HepG2 (cell line): Measurements from ENCODE around the gene LRRC15. TPM values are rescaled to one million over a fixed set of nuclear protein-coding genes. Genes with fewer than 3 reads are reported as not detected.

ENCODE experiments used
- CENPX ChIP-seq: sonication (generic); formaldehyde crosslinking; IDR thresholded peaks from 2 replicates; pipeline ENCODE4 v1.9.0; 2021; ENCODE audit warnings: mild to moderate bottlenecking, missing genetic modification reagents, moderate library complexity
- ELK4 ChIP-seq: sonication (generic); formaldehyde crosslinking; IDR thresholded peaks from 2 replicates; pipeline ENCODE4 v1.9.0; 2021; ENCODE audit warnings: missing genetic modification reagents, borderline replicate concordance
- EZH2 ChIP-seq: conservative IDR thresholded peaks from 2 replicates; pipeline ENCODE4 v1.6.1; 2012; ENCODE audit warnings: mild to moderate bottlenecking, low read depth, low read length, moderate library complexity
- FOXP1 ChIP-seq, 2 experiments: fragments of 450-650 bp in 1 of 2; IDR thresholded peaks; 2 replicates each; pipeline ENCODE4 v1.6.1; 2017 to 2018; ENCODE audit warnings: antibody characterized with exemption in 1 of 2
- GABPA ChIP-seq, 2 experiments: IDR thresholded peaks; 2 replicates each; pipeline ENCODE4 v1.6.1; 2011 to 2016; ENCODE audit warnings: low read depth in 2 of 2, low read length in 1 of 2, missing biosample characterization in 1 of 2, missing genetic modification characterization in 1 of 2
- HIC2 ChIP-seq: sonication (generic); formaldehyde crosslinking; IDR thresholded peaks from 2 replicates; pipeline ENCODE4 v1.9.0; 2022; ENCODE audit warnings: low read depth, missing genetic modification reagents
- JUN ChIP-seq: sonication (generic); formaldehyde crosslinking; IDR thresholded peaks from 2 replicates; pipeline ENCODE4 v1.4.0; 2020; ENCODE audit warnings: mild to moderate bottlenecking, missing genetic modification reagents
- MLX ChIP-seq: IDR thresholded peaks from 2 replicates; pipeline ENCODE4 v1.6.1; 2016
- SAP130 ChIP-seq: IDR thresholded peaks from 2 replicates; pipeline ENCODE4 v1.6.1; 2016; ENCODE audit warnings: low read depth
- SYNCRIP ChIP-seq: fragments of 200-400 bp; formaldehyde crosslinking; IDR thresholded peaks from 2 replicates; pipeline ENCODE4 v1.6.1; 2018; ENCODE audit warnings: mild to moderate bottlenecking, low read depth, low read length; ENCODE audit not compliant: insufficient read depth
- TEAD3 ChIP-seq: optimal IDR thresholded peaks from 2 replicates; pipeline ENCODE3; 2016; ENCODE audit warnings: borderline replicate concordance
- U2AF2 ChIP-seq: fragments of 200-400 bp; formaldehyde crosslinking; IDR thresholded peaks from 2 replicates; pipeline ENCODE4 v1.6.1; 2017; ENCODE audit warnings: low read depth, mild to moderate bottlenecking, low read length
- ZNF446 ChIP-seq: sonication (generic); formaldehyde crosslinking; IDR thresholded peaks from 2 replicates; pipeline ENCODE4 v1.5.0; 2020; ENCODE audit warnings: mild to moderate bottlenecking, missing genetic modification reagents
- ZNF546 ChIP-seq: sonication (generic); formaldehyde crosslinking; conservative IDR thresholded peaks from 2 replicates; pipeline ENCODE4 v1.8.1; 2023; ENCODE audit warnings: mild to moderate bottlenecking, missing genetic modification reagents
- ZNF737 ChIP-seq: sonication (generic); formaldehyde crosslinking; IDR thresholded peaks from 2 replicates; pipeline ENCODE4 v1.5.0; 2020; ENCODE audit warnings: missing genetic modification reagents, mild to moderate bottlenecking, borderline replicate concordance
- polyA plus RNA-seq, 8 experiments: library from polyadenylated mRNA; depleted of rRNA in 3 of 8; stranded (reverse) in 7 of 8; unstranded in 1 of 8; fragments of >200 nt; fragmentation: Illumina TruSeq in 4 of 8; extraction: Trizol in 4 of 8; gene quantifications; 2 replicates each; pipeline versions ENCODE4 v1.2.1 to v1.2.3, GENCODE V29; 2011 to 2016; ENCODE audit warnings: low read depth in 4 of 8, missing spikeins in 1 of 8, mixed read lengths in 1 of 8; ENCODE audit not compliant: insufficient read depth in 1 of 8
- total RNA-seq, 5 experiments: library from RNA; depleted of rRNA; stranded (reverse); fragments of >200 nt; fragmentation: Illumina TruSeq; extraction: Trizol; gene quantifications; 2 replicates each; pipeline ENCODE4 v1.2.3, GENCODE V29; 2016; ENCODE audit warnings: low read depth in 1 of 5
- TF ChIP-seq, protein P1 (sequence below): sonication (generic); formaldehyde crosslinking; IDR thresholded peaks from 2 replicates; pipeline ENCODE4 v1.8.0; 2022; ENCODE audit warnings: mild to moderate bottlenecking, missing genetic modification reagents, borderline replicate concordance
- TF ChIP-seq, protein P2 (sequence below): sonication (generic); formaldehyde crosslinking; IDR thresholded peaks from 2 replicates; pipeline ENCODE4 v1.8.0; 2022; ENCODE audit warnings: missing genetic modification reagents, mild to moderate bottlenecking, moderate library complexity, borderline replicate concordance
- TF ChIP-seq, protein P3 (sequence below): sonication (generic); formaldehyde crosslinking; IDR thresholded peaks from 2 replicates; pipeline ENCODE4 v1.4.0; 2020; ENCODE audit warnings: low read depth, mild to moderate bottlenecking, missing genetic modification reagents

LRRC15 gene
- total and polyA plus RNA-seq, 2 of the 13 experiments (the other 11 are each of a cell fraction or from before 2014, with no cell fraction given): not detected

DNA sequence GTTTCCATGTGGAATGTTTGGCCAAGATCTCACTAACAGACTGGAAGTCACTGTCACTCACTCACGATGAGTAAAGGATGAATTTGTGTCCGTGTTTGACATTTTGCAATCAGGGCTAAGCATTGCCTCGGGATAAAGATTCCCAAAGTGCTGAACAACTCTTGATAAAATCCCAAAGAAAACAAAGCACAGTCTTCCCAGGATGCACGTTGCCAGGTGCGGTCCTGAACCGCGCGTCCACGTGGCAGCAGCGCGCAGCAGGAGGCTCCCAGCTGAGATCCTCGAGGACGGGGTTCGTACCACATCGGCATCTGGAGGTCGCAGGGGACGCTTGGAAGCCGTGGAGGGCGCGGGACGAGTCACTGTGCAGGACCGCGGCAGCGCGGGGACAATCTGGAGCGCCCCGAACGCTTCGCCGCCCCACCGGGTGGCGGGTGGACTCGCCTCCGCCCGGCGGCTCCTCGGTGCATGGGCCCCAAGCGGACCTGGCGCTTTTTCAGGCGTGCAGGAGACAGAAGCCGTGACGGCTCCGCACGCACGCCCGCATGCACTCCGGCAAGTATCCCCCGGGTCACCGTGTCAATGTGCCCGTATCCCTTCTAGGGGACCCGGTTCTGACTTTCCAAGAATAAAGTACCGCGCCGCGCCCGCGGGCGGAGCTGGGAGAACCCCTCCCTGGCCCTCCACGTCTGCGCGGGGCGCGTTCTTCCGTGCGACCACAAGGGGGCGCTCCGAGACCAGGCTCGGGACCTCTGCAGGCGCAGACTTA is 36.1 kb downstream of the LRRC15 start (continued):
- TF ChIP-seq JUN: no peak
- TF ChIP-seq, protein P1, sequence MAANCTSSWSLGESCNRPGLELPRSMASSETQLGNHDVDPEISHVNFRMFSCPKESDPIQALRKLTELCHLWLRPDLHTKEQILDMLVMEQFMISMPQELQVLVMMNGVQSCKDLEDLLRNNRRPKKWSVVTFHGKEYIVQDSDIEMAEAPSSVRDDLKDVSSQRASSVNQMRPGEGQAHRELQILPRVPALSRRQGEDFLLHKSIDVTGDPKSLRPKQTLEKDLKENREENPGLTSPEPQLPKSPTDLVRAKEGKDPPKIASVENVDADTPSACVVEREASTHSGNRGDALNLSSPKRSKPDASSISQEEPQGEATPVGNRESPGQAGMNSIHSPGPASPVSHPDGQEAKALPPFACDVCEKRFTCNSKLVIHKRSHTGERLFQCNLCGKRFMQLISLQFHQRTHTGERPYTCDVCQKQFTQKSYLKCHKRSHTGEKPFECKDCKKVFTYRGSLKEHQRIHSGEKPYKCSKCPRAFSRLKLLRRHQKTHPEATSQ (CRISPR knock-in tag): no peak
- TF ChIP-seq, protein P2, sequence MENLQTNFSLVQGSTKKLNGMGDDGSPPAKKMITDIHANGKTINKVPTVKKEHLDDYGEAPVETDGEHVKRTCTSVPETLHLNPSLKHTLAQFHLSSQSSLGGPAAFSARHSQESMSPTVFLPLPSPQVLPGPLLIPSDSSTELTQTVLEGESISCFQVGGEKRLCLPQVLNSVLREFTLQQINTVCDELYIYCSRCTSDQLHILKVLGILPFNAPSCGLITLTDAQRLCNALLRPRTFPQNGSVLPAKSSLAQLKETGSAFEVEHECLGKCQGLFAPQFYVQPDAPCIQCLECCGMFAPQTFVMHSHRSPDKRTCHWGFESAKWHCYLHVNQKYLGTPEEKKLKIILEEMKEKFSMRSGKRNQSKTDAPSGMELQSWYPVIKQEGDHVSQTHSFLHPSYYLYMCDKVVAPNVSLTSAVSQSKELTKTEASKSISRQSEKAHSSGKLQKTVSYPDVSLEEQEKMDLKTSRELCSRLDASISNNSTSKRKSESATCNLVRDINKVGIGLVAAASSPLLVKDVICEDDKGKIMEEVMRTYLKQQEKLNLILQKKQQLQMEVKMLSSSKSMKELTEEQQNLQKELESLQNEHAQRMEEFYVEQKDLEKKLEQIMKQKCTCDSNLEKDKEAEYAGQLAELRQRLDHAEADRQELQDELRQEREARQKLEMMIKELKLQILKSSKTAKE (CRISPR knock-in tag): peak; percentile 59; the same call in 1 of the 2 replicates
- TF ChIP-seq ZNF446 (CRISPR knock-in tag): peak; percentile 82; the same call in 1 of the 2 replicates
- no peak for TF ChIP-seq CENPX (CRISPR knock-in tag)
- TF ChIP-seq ELK4: no peak
- peak; percentile 62 for TF ChIP-seq TEAD3 (CRISPR knock-in tag)
- TF ChIP-seq SYNCRIP: no peak
- TF ChIP-seq ZNF546 (CRISPR knock-in tag): peak; percentile 78; the same call in 1 of the 2 replicates
- peak; percentile 92; the same call in 1 of the 2 replicates for TF ChIP-seq ZNF737 (CRISPR knock-in tag)
- peak; percentile 49 for TF ChIP-seq SAP130
- no peak for TF ChIP-seq HIC2 (CRISPR knock-in tag)
- no peak for TF ChIP-seq U2AF2
- TF ChIP-seq MLX: peak; percentile 32; the same call in 1 of the 2 replicates
- no peak for TF ChIP-seq GABPA (IDR thresholded peaks at IDR 0.05; ENCODE audit: low read depth, low read length)
- no peak for TF ChIP-seq GABPA (CRISPR knock-in tag; IDR thresholded peaks at IDR 0.05; ENCODE audit: low read depth)
- TF ChIP-seq EZH2: no peak
- TF ChIP-seq, protein P3, sequence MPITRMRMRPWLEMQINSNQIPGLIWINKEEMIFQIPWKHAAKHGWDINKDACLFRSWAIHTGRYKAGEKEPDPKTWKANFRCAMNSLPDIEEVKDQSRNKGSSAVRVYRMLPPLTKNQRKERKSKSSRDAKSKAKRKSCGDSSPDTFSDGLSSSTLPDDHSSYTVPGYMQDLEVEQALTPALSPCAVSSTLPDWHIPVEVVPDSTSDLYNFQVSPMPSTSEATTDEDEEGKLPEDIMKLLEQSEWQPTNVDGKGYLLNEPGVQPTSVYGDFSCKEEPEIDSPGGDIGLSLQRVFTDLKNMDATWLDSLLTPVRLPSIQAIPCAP (CRISPR knock-in tag): no peak
- no peak for TF ChIP-seq FOXP1 (IDR thresholded peaks at IDR 0.05)
- TF ChIP-seq FOXP1 (CRISPR knock-in tag; IDR thresholded peaks at IDR 0.05): 0 out of 2 replicates have a peak, but pooled peaks have one; percentile 6
